Parathyroid adenoma (tissue), 2 donors: Measurements from ENCODE around the gene KIF1A.

Source experiments
- H2AFZ ChIP-seq: fragments of 300-600 bp; sonication (generic); one replicate; pipeline ENCODE4 v1.7.0; 2017; ENCODE audit warnings: antibody characterized with exemption, mild to moderate bottlenecking
- H3K27ac ChIP-seq: fragments of 300-600 bp; sonication (generic); one replicate; pipeline ENCODE4 v1.7.0; 2017
- H3K27me3 ChIP-seq: fragments of 300-600 bp; sonication (generic); one replicate; pipeline ENCODE4 v1.7.0; 2017; ENCODE audit warnings: low read length; ENCODE audit not compliant: control insufficient read depth, insufficient read depth
- H3K36me3 ChIP-seq: fragments of 300-600 bp; sonication (generic); one replicate; pipeline ENCODE4 v1.7.0; 2017; ENCODE audit warnings: low read length; ENCODE audit not compliant: control insufficient read depth, insufficient read depth
- H3K4me1 ChIP-seq: fragments of 300-600 bp; sonication (generic); one replicate; pipeline ENCODE4 v1.7.0; 2017; ENCODE audit warnings: control low read depth
- H3K4me2 ChIP-seq: fragments of 300-600 bp; sonication (generic); one replicate; pipeline ENCODE4 v1.7.0; 2017; ENCODE audit warnings: low read length
- H3K4me3 ChIP-seq: fragments of 300-600 bp; sonication (generic); one replicate; pipeline ENCODE4 v1.7.0; 2017; ENCODE audit warnings: low read depth, low read length
- H3K79me2 ChIP-seq: fragments of 300-600 bp; sonication (generic); one replicate; pipeline ENCODE4 v1.7.0; 2017; ENCODE audit warnings: control low read depth
- H3K9ac ChIP-seq: fragments of 300-600 bp; sonication (generic); one replicate; pipeline ENCODE4 v1.7.0; 2017; ENCODE audit warnings: mild to moderate bottlenecking
- H3K9me3 ChIP-seq: fragments of 300-600 bp; sonication (generic); one replicate; pipeline ENCODE4 v1.7.0; 2017; ENCODE audit warnings: low read length; ENCODE audit not compliant: control insufficient read depth
- TF ChIP-seq, protein P1 (sequence below): fragments of 300-600 bp; sonication (generic); IDR thresholded peaks from one replicate; pipeline ENCODE4 v1.7.0; 2017; ENCODE audit warnings: antibody characterized with exemption, mild to moderate bottlenecking
- donor health status: primary hyperparathyroidism.

Gene KIF1A

DNA sequence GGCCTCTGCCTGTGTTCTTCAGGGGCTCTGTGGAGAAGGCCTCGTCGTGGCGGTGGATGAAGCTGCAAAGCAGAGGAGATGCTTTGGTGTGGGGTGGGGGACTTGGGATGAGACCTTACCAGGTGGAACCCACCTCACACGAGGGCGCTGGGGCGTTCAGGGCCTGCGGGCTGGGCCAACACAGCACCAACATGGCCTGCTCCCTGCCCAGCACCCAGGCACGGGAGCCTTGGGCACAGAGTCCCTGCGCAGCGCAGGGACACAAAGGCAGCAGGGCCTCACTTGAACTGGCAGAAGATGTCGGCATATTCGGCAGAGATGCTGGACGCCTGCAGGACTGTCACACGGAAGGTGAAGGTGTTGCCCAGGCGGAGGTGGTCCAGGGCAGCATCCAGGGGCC lies 74.6 kb downstream of the KIF1A start:
- Histone ChIP-seq H3K27me3 (no peaks in the 10 kb centered on the region), H2AFZ (no peak overlapping the region), H3K4me1 (no peaks in the 10 kb centered on the region), H3K27ac (no peak overlapping the region), H3K79me2 (no peaks in the 10 kb centered on the region), H3K4me3 (no peak overlapping the region), H3K9ac (no peak overlapping the region), H3K36me3 (no peaks in the 10 kb centered on the region), H3K4me2 (no peak overlapping the region), H3K9me3 (no peaks in the 10 kb centered on the region)
- TF ChIP-seq, protein P1, sequence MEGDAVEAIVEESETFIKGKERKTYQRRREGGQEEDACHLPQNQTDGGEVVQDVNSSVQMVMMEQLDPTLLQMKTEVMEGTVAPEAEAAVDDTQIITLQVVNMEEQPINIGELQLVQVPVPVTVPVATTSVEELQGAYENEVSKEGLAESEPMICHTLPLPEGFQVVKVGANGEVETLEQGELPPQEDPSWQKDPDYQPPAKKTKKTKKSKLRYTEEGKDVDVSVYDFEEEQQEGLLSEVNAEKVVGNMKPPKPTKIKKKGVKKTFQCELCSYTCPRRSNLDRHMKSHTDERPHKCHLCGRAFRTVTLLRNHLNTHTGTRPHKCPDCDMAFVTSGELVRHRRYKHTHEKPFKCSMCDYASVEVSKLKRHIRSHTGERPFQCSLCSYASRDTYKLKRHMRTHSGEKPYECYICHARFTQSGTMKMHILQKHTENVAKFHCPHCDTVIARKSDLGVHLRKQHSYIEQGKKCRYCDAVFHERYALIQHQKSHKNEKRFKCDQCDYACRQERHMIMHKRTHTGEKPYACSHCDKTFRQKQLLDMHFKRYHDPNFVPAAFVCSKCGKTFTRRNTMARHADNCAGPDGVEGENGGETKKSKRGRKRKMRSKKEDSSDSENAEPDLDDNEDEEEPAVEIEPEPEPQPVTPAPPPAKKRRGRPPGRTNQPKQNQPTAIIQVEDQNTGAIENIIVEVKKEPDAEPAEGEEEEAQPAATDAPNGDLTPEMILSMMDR, result no peak

DNA sequence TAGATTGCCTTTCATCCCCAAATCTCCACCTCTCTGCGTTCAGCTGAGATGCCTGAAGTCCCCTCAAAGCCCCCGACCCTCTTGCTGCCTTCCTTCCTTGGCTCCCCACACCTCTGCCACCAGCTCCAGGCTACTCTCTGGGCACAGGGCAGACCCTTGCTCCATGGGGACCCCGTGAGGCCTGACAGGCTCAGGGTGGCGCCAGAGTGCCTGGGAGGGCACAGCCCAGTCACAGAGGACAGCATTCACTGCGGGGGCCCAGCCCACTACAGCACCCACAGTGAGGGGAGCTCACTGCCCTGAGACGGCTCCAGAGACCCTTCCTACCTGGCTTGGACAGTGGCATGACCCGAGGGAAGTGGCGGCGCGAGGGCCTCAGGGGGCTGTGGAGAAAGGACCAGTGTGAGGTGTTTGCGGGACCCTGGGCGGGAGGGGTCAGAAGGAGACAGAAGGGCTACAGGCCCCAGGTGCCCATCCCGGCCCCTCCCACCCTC lies 77.4 kb downstream of the KIF1A start:
- TF ChIP-seq, protein P1, result no peak
- Histone ChIP-seq H3K4me2 (no peak overlapping the region), H3K9ac (no peak overlapping the region), H3K27ac (no peak overlapping the region), H3K79me2 (no peaks in the 10 kb centered on the region), H3K27me3 (no peaks in the 10 kb centered on the region), H3K9me3 (no peaks in the 10 kb centered on the region), H3K4me1 (no peaks in the 10 kb centered on the region), H3K4me3 (no peak overlapping the region), H2AFZ (no peak overlapping the region), H3K36me3 (no peaks in the 10 kb centered on the region)

DNA sequence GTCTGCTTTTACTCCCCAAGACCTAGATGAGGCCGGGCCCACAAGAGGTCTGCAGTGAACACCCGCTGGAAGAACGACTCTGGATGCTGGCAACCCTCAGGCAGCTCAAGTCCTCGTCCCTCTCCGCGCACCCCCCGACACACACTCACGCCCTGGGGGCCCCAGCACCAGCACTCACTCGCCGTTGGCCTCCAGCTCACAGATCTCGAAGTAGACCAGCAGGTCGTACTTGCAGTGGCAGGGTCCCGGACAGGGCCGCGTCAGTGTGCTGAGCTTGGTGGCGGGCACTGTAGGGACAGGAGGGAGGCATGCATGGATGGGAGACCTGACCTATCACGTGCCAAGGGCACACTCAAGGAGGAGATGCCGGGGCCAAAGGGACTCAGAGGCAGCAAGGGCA lies 78.9 kb downstream of the KIF1A start:
- H2AFZ ChIP-seq, result no peak overlapping the region
- H3K36me3 ChIP-seq, result no peaks in the 10 kb centered on the region
- H3K9me3 ChIP-seq, result no peaks in the 10 kb centered on the region
- TF ChIP-seq, protein P1, result no peak
- H3K9ac ChIP-seq, result no peak overlapping the region
- no peaks in the 10 kb centered on the region for H3K27me3 ChIP-seq
- no peak overlapping the region for H3K4me3 ChIP-seq
- H3K27ac ChIP-seq, result no peak overlapping the region
- no peaks in the 10 kb centered on the region for H3K4me1 ChIP-seq
- H3K79me2 ChIP-seq, result no peaks in the 10 kb centered on the region
- H3K4me2 ChIP-seq, result no peak overlapping the region

DNA sequence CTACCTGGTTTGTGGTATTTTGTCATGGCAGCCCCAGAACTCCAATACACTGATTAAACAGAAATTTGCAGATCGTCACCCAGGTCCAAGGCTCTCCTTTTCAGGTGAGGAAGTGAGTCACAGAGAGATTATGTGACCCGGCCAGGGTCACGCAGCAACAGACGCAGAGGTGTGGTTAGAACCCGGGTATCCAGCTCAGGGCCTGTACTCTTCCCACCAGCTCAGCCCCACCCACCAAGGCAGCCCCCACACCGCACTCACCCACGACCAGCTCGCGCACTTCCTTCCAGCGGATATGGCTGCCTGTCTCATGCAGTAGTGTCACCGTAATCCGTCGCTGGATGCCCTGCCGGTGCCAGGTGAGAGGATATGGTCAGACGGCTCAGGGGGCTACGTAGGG lies 80.2 kb downstream of the KIF1A start:
- Histone ChIP-seq H2AFZ (no peak overlapping the region), H3K9me3 (no peaks in the 10 kb centered on the region), H3K4me1 (no peaks in the 10 kb centered on the region), H3K4me3 (no peak overlapping the region), H3K79me2 (no peaks in the 10 kb centered on the region), H3K36me3 (no peaks in the 10 kb centered on the region), H3K9ac (no peak overlapping the region), H3K27me3 (no peaks in the 10 kb centered on the region), H3K27ac (no peak overlapping the region), H3K4me2 (no peak overlapping the region)
- TF ChIP-seq, protein P1, result no peak

DNA sequence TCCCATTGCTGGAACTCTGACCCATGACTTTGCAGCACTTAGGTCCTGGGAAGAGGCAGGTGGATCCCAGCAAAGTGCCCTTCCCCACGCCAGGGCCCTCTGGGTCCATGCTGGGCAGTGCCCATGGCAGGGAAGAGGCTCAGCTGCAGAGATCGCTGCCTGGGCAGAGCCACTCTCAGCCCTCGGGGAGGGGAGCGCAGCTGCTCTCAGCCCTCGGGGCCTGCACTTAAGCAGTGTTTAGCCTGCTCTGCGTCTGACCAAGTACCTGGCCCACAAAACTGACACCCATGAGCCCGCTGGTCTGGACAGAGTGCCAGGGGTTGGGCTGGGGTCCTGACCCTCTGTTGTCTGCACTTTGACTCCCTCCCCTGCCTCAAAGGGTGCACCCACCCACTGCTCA lies 82.1 kb downstream of the KIF1A start:
- Histone ChIP-seq H3K9ac (no peak overlapping the region), H3K36me3 (no peaks in the 10 kb centered on the region), H3K4me3 (no peak overlapping the region), H3K79me2 (no peaks in the 10 kb centered on the region), H3K4me1 (no peaks in the 10 kb centered on the region), H3K27me3 (no peaks in the 10 kb centered on the region), H3K4me2 (no peak overlapping the region), H2AFZ (no peak overlapping the region), H3K9me3 (no peaks in the 10 kb centered on the region), H3K27ac (no peak overlapping the region)
- TF ChIP-seq, protein P1, result no peak
